ENCODE measurements around the gene GTPBP8.

Gene GTPBP8

GRCh38 chr3:112990672-112991602 lies at the start of gene GTPBP8:
Gene GTPBP8, plus strand, starts transcription at chr3:112990984. Its CDS starts 16 bp downstream, at chr3:112991000.
- peak; percentile 43 to 70 for DNase-seq (ENCODE audit: low read depth in 2 of 2, low spot score in 1 of 2)

- no peak for DNase-seq (ENCODE audit: low read depth in 2 of 2, low spot score in 1 of 2)
These were observed 42.4 kb upstream of the GTPBP8 start for GRCh38 chr3:112948346-112948838.

- DNase-seq (ENCODE audit: low read depth in 2 of 2, low spot score in 1 of 2): no peak
These were observed 34.4 kb upstream of the GTPBP8 start for GRCh38 chr3:112956351-112956750.

- DNase-seq (ENCODE audit: low read depth in 2 of 2, low spot score in 1 of 2): no peak
These were observed 31.8 kb upstream of the GTPBP8 start for GRCh38 chr3:112958811-112959560.

GRCh38 chr3:112963683-112964082 lies 27.1 kb upstream of the GTPBP8 start:
- no peak for DNase-seq (ENCODE audit: low read depth in 2 of 2, low spot score in 1 of 2)

GRCh38 chr3:112965656-112966055 lies 25.1 kb upstream of the GTPBP8 start:
- DNase-seq (ENCODE audit: low read depth in 2 of 2, low spot score in 1 of 2): no peak

GRCh38 chr3:112966633-112967032 lies 24.2 kb upstream of the GTPBP8 start:
- no peak for DNase-seq (ENCODE audit: low read depth in 2 of 2, low spot score in 1 of 2)

- DNase-seq (ENCODE audit: low read depth in 2 of 2, low spot score in 1 of 2): no peak
These were observed 23.4 kb upstream of the GTPBP8 start for GRCh38 chr3:112967425-112967824.

- DNase-seq (ENCODE audit: low read depth in 2 of 2, low spot score in 1 of 2): no peak
These were observed 23.0 kb upstream of the GTPBP8 start for GRCh38 chr3:112967828-112968227.

GRCh38 chr3:112972158-112972557 lies 18.6 kb upstream of the GTPBP8 start:
- no peak for DNase-seq (ENCODE audit: low read depth in 2 of 2, low spot score in 1 of 2)

- no peak for DNase-seq (ENCODE audit: low read depth in 2 of 2, low spot score in 1 of 2)
These were observed 17.2 kb upstream of the GTPBP8 start for GRCh38 chr3:112973325-112974177.

- no peak for DNase-seq (ENCODE audit: low read depth in 2 of 2, low spot score in 1 of 2)
These were observed 16.6 kb upstream of the GTPBP8 start for GRCh38 chr3:112974178-112974517.

GRCh38 chr3:112974894-112975293 lies 15.9 kb upstream of the GTPBP8 start, which contains the start of gene CD200R1:
Gene CD200R1, minus strand, starts transcription at chr3:112975103. Its CDS starts 246 bp downstream, at chr3:112974857.
- DNase-seq (ENCODE audit: low read depth in 2 of 2, low spot score in 1 of 2): no peak

- no peak for DNase-seq (ENCODE audit: low read depth in 2 of 2, low spot score in 1 of 2)
These were observed 14.8 kb upstream of the GTPBP8 start for GRCh38 chr3:112976001-112976400.

- no peak for DNase-seq (ENCODE audit: low read depth in 2 of 2, low spot score in 1 of 2)
These were observed 13.8 kb upstream of the GTPBP8 start for GRCh38 chr3:112976953-112977352.

- DNase-seq (ENCODE audit: low read depth in 2 of 2, low spot score in 1 of 2): no peak
These were observed 11.4 kb upstream of the GTPBP8 start for GRCh38 chr3:112979244-112979832.

- no peak for DNase-seq (ENCODE audit: low read depth in 2 of 2, low spot score in 1 of 2)
These were observed 10.7 kb upstream of the GTPBP8 start for GRCh38 chr3:112980080-112980479.

- DNase-seq (ENCODE audit: low read depth in 2 of 2, low spot score in 1 of 2): no peak
These were observed 8.1 kb upstream of the GTPBP8 start for GRCh38 chr3:112982710-112983109.

GRCh38 chr3:112984485-112984884 lies 6.3 kb upstream of the GTPBP8 start:
- peak in 1 of 2 donors; percentile 16 for DNase-seq (ENCODE audit: low read depth in 2 of 2, low spot score in 1 of 2)

GRCh38 chr3:112987710-112988334 lies 3.0 kb upstream of the GTPBP8 start:
- DNase-seq (ENCODE audit: low read depth in 2 of 2, low spot score in 1 of 2): no peak
